ENCODE data around the gene VAMP1.
"Not testable (repeated sequence)": the region's sequence is repeated elsewhere in the genome, so short reads cannot be mapped to it uniquely, and the experiment has no call there.

Gene VAMP1

DNA sequence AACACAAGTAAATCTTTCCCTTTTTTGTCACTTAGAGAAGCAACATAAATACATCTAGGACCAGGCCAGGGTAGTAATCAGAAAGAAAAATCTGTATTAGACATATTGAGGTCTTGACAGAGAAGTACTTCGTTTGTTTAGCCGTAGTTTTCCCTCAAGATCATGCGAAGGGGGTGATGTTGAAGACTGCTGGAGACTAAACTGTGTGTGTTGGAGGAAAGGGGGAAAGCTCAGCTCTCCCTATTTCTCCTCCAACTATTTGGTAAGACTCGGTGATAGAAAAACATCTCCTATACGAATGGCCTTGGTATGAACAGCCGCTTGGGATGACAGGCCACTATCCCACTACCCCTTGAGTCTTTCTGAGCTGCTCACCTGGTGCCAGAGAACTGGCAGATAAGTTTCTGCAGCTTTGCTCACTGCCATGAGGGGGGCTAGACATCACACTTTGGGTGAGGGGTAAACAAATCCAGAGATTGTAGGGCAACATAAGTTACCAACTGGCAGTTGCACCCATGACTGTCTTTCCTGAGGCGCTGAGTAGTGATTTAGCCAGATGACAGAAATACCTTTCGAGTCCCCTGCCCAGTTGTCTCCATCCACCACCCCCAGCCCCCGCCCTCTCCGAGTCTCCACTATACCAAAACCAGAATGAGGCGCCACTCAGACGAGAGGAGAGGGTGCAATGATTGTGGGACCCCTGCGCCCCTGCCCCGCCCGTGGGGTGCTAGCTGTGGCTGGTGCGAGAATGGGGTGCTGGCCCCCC lies 685 bp downstream of the VAMP1 start:
- in situ Hi-C loops (cut with MboI; ENCODE audit: low sequenced_read_pairs) = no loop called here

DNA sequence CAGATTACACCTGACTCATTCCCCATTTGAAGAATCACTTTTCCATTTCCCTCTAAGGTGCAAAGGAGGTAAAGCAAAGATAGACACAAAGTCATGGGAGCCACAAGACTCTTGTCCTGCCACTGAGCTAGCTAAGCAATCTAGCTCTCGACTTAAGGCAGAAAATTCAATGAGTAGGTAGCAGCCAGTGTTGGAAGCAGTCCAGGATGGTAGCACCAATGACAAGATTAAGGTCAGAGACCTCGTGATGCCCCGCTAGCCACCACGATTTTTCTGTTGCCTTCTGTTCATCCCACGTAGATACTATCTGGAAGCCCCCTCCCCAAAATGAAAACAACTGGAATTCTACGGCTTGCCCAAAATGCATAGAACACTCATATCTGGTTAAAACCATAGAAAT lies 1.4 kb downstream of the VAMP1 start:
- in situ Hi-C loops (cut with MboI; ENCODE audit: low sequenced_read_pairs) = no loop called here

DNA sequence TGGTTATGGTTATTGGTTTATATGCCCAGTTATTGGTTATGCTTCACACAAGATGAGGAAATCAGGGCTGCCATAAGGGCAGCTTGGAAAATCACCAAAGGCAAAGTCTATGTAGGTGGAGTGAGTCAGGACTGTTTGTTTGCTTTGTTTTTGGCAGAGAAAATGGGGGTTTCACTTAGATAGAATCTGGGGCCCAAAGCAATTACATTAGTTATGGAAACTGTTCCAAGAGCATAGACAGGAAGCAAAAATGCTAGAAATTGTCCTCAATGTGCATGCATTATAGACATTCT lies 2.2 kb downstream of the VAMP1 start:
- in situ Hi-C loops (cut with MboI; ENCODE audit: low sequenced_read_pairs) = no loop called here

DNA sequence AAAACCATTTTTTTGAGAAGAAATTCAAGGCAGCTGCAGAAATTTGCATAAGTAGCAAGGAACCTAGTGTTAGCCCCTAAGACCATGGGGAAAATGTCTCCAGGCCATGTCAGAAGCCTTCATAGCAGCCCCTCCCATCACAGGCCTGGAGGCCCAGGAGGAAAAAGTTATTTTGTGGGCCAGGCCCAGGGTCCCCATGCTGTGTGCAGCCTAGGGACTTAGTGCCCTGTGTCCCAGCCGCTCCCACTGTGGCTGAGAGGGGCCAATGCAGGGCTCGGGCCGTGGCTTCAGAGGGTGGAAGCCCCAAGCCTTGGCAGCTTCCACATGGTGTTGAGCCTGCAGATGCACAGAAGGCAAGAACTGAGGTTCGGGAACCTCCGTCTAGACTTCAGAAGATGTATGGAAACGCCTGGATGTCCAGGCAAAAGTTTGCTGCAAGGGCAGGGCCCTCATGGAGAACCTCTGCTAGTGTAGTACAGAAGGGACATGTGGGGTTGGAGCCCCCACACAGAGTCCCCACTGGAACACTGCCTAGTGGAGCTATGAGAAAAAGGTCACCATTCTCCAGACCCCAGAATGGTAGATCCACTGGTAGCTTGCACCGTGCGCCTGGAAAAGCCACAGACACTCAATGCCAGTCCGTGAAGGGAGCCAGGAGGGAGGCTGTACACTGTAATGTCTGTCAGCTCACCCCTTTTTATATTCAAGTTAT lies 2.8 kb downstream of the VAMP1 start:
- in situ Hi-C loops (cut with MboI; ENCODE audit: low sequenced_read_pairs) = not testable (repeated sequence)

DNA sequence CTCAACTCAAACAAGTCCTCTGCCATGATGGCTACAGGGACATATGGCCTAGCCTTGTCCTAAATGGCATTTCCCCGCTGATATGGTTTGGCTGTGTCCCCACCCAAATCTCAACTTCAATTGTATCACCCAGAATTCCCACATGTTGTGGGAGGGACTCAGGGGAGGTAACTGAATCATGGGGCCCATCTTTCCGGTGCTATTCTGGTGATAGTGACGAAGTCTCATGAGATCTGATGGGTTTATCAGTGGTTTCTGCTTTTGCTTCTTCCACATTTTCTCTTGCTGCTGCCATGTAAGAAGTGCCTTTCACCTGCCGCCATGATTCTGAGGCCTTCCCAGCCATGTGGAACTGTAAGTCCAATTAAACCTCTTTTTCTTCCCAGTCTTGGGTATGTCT lies 3.7 kb downstream of the VAMP1 start:
- in situ Hi-C loops (cut with MboI; ENCODE audit: low sequenced_read_pairs) = not testable (repeated sequence)

DNA sequence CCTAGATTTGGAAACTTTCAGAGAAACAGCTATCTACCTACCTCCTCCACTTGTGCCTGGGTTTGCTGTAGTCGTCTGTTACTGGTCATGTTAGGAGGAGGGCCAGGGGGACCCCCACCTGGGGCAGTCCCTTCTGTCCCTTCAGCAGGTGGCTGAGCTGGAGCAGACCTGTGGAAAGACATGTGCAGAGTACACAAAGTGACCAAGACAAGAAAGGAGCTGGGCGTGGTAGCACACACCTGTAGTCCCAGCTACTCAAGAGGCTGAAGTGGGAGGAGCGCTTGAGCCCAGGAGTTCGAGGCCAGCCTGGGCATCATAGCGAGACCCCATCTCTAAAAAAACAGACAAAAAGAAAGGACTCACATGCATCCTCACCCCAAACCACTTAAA lies 4.3 kb downstream of the VAMP1 start:
- in situ Hi-C loops (cut with MboI; ENCODE audit: low sequenced_read_pairs) = no loop called here

DNA sequence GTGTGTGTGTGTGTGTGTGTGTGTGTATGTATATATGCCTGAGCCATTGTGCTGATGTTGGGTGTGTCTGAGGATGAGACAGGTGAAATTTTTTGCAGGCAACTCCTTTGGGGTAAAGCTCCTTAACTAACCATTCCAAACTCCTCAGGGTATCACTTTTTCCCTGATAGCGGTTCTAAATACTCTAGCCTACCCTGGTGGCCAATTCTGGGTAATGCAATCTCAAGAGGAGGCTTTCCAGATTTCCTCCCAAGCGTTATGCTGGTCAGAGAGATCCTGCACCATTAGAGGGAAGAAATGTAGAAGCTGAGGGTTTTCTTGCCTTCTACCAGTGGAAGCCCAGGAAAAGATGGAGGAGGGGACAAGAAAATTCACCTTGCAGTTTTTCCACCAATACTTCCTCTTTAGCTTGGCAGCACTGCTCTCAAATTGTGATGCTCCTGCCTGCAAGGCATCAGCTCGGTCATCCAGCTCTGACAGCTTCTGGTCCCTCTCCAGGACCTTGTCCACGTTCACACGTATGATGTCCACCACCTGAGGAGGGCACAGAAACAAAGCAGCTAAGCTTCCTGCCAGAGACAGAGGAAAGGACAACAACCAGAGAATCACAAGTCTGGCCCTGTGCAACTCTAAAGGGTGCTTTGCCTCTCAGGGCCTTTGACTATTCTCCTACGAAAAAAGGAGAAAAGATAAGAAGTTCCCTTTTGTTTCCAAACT lies 4.9 kb downstream of the VAMP1 start:
- in situ Hi-C loops (cut with MboI; ENCODE audit: low sequenced_read_pairs) = no loop called here

DNA sequence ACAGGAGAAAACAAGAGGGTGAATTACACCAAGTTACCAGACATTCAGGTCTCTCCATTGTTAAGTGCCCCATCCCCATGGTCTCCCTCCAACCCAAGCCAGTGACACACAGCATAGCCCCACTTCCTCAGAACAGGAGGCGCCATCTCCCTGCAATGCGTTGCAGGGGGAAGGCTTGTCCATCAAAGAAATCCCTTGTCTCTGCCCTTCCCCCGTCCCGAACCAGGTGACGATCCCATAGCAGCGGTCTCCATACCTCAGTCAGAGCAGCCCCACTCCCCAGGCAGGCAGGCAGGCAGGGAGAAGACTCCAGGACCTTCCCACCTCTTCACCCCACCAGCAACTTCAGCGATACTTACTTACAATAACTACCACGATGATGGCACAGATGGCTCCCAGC lies 5.9 kb downstream of the VAMP1 start:
- in situ Hi-C loops (cut with MboI; ENCODE audit: low sequenced_read_pairs) = loop anchor here (5.0 kb wide), 1 partner anchor 42 kb away; no protein-coding TSS in a partner anchor

DNA sequence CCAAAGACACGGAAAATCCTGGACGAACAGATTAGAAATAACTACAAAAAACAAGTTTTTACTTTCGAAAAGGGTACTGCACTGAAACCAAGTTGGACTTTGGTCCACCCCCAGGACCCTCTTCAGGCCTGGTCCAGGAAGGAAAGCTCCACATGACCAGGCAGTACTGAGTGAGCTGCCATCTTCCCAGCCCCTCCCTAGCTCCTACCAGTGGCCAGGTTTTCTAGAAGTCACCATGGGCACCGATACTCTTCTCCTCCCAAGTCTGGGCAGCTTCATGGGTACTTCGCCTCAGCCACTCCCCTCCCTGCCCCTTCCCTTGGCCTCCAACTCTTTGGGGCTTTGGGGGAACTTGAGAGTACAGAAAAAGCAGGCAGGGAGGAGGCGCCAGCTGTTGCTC lies 6.6 kb downstream of the VAMP1 start:
- in situ Hi-C loops (cut with MboI; ENCODE audit: low sequenced_read_pairs) = loop anchor here (5.0 kb wide), 1 partner anchor 42 kb away; no protein-coding TSS in a partner anchor

DNA sequence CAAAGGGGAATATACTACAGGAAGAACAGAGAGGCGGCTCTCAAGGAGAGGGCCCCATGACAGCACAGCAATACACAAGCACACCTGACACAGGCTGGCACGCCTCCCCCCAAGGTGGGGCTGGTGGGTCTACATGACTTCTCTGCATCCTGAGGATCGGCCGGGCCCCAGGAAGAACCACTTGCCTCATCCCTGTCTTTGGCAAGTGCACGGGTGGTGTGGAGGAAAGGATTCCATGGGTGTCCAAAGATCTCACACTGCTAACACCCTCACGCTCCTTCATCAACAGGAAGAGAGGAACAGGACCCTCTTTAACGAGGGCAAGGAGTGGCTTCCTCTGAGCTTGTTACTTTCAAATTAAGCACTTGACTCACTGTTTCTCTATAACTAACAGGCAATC lies 7.3 kb downstream of the VAMP1 start:
- in situ Hi-C loops (cut with MboI; ENCODE audit: low sequenced_read_pairs) = loop anchor here (5.0 kb wide), 1 partner anchor 41 kb away; no protein-coding TSS in a partner anchor

DNA sequence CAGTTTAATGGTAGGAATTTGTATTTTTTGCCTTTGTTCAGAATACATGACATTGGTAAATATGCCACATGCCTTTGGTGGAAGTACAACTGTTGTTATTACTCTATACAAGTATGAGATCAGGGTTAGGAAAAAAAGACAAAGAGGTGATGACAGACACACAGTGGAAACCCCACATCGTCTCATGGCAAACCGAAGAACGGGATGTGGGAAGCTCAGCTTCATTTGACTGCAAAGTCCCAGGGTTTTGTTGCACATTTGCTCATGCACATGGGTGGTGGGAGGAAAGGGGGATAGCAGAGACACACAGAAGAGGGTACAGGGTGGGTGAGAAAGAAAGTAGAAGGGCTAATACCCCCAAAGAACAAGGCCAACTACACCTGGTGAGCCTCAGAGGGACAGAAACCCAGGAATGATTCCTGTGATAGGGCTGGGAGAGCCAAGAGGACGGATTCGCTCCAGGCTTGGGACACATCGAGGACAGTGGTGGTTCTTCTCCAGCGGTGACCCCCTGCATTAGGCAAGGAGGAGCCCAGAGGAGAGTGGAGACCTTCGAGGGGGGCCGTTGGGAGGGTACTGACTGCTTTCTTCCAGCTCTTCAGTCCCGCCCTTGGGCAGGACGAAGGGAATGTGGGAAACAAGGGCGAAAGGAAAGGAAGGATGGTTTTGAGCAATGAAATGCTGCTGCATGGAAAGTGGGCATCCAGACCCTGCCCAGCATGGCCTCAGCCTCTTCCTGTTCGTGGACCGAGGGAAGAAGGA lies 8.1 kb downstream of the VAMP1 start:
- in situ Hi-C loops (cut with MboI; ENCODE audit: low sequenced_read_pairs) = loop anchor here (5.0 kb wide), 1 partner anchor 40 kb away; no protein-coding TSS in a partner anchor

DNA sequence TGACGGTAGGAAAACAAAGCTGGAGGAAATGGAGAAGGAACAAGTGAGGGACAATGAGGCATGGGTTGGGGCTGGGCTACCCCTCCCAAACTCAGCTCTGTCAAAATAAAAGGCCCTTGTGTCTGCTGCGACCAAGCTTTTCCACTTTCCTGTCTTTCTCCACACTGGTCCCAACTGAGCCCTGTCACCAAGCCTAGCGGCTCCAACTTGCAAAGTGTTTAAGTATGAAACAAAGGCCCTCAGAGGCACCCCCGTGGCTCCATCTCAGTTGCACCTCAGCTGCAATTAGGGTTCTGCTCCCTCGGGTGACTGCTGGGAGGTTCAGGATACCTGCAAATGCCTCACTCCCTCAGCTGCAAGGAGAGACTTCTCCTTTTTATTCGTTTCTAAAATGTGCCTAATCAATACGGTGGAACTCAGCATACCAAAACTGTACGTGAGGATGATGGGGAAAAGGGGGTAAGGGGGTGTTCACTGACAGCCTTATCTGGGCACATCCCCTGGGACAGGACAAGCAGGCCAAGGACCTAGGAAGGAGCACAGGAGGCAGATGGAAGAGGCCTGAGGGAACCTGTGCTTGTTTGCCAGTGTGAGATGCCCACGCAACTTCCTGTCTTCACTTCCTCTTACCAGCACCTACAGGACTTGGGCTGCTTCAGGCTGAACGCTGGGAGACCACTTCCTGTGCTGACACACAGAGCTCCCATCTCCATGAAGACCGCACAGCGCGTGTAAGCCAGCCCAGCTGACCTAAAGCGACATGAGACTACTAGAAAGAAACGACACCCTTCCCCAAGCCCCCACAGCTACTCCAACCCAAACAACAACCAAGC lies 8.9 kb downstream of the VAMP1 start:
- in situ Hi-C loops (cut with MboI; ENCODE audit: low sequenced_read_pairs) = loop anchor here (5.0 kb wide), 1 partner anchor 39 kb away; no protein-coding TSS in a partner anchor

DNA sequence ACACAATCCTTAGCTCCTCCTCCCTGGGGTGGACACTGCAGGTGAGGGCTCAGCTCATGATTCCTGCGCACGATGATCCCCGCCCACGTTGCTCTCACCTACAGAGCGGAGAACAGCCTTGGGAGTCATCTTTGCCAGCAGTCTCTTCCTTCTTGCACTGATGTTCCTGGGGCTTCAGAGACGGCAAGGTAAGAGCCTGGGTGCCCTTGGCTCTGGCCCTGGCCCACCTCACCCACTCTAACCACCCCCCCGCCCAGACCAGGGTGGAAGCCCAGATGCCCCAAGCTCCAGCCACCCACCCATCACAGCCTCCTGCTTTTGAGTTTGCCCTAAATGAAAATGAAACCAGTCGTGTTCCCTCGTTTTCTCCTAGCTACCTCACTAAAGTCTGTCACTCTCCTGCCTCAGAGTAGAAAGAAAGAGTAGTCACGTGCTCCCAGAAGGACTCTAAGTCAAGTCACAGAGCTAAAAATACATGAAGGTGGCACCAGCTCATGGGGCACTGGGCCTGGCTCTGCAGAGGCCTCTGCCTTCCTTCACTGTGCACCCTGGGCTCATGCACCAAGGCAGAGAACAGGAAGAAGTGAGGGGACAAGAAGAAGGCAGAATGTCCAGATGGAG lies 9.6 kb downstream of the VAMP1 start:
- in situ Hi-C loops (cut with MboI; ENCODE audit: low sequenced_read_pairs) = loop anchor here (5.0 kb wide), 1 partner anchor 39 kb away; no protein-coding TSS in a partner anchor

DNA sequence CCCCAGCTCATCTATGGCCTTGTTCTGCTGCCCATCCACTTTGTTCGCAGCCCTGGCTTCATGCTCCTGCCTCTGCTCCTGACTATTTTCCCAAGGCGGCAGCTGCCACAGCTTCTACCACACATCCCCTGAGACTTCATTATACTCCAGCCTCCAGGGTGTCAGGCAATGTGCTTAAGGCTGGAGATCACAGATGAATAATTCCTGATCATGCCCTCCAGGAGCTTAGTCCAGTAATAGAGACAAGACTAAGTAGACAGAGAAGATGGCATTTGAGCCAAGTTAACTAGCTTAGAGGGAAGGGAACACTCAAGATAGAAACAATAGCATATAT lies 11.5 kb downstream of the VAMP1 start:
- in situ Hi-C loops (cut with MboI; ENCODE audit: low sequenced_read_pairs) = no loop called here

DNA sequence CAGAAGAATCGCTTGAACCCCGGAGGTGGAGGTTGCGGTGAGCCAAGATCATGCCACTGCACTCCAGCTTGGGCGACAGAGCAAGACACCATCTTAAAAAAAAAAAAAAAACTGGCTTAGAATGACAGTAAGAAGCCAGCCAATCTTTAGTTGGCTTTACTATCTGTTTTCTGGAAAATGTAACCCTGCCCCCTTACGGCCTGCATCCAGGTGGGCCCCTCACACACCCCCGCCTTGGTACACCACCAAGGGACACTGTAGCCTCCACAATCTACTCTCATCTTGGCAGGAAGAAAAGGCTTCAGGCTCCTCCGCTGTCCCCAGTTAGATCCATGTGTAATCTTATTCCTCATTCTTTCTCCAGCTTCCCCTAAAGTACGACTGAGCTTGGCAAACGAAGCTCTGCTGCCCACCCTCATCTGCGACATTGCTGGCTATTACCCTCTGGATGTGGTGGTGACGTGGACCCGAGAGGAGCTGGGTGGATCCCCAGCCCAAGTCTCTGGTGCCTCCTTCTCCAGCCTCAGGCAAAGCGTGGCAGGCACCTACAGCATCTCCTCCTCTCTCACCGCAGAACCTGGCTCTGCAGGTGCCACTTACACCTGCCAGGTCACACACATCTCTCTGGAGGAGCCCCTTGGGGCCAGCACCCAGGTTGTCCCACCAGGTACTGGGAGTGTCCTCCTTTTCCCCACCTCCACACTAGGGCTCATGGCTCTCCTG lies 12.0 kb downstream of the VAMP1 start:
- in situ Hi-C loops (cut with MboI; ENCODE audit: low sequenced_read_pairs) = no loop called here

DNA sequence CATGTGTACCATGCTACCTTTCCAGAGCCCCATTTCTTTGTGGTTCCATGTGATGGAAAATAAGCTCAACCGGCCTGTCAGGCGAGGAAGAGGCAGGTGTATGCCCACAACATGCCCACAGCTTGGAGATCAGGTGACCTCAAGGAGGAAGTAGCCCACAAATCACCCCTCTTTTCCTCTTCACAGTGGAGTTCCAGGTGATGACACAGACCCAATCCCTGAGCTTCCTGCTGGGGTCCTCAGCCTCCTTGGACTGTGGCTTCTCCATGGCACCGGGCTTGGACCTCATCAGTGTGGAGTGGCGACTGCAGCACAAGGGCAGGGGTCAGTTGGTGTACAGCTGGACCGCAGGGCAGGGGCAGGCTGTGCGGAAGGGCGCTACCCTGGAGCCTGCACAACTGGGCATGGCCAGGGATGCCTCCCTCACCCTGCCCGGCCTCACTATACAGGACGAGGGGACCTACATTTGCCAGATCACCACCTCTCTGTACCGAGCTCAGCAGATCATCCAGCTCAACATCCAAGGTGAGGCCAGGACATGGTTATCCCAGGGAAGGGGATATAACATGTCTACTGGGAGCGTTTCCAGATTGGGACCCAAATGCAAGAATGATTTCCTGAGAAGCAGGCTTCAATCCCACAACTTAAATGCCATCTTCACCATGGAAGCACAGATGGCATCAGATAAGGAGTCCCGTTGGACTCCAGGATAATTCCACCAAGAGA lies 13.1 kb downstream of the VAMP1 start:
- in situ Hi-C loops (cut with MboI; ENCODE audit: low sequenced_read_pairs) = no loop called here

DNA sequence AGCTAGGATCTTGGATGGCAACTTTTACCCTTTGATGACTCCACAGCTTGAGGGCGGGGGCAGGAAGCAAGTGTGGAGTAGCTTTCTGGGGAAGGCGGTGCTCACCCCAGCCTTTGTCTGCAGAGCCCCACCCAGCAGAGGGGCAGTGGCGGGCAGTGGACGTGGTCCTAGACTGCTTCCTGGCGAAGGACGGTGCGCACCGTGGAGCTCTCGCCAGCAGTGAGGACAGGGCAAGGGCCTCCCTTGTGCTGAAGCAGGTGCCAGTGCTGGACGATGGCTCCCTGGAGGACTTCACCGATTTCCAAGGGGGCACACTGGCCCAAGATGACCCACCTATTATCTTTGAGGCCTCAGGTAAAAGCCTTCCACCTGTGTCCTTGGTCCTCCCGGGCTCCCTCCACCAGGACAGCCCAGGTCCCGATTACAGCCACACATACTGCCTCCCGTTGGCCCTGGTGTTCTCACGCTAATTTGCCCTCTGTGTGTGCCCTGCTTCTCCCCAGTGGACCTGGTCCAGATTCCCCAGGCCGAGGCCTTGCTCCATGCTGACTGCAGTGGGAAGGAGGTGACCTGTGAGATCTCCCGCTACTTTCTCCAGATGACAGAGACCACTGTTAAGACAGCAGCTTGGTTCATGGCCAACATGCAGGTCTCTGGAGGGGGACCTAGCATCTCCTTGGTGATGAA lies 17.4 kb downstream of the VAMP1 start:
- in situ Hi-C loops (cut with MboI; ENCODE audit: low sequenced_read_pairs) = no loop called here
